ENCODE data around the gene GNAT2. TPM values are rescaled to one million over a fixed set of nuclear protein-coding genes. Genes with fewer than 3 reads are reported as not detected.

Gene GNAT2
- total RNA-seq, 4 donors from 2014 or later = not detected

- TF ChIP-seq CTCF (IDR thresholded peaks at IDR 0.05) (no peak), EP300 (IDR thresholded peaks at IDR 0.05; ENCODE audit: low read depth) (no peak), POLR2A (IDR thresholded peaks at IDR 0.05) (no peak), POLR2AphosphoS5 (IDR thresholded peaks at IDR 0.05) (no peak)
- DNase-seq = no peak
- intact Hi-C loops (cut with DNase I; ENCODE audit: low total_unique reads) (no loop called here), in situ Hi-C loops (cut with MboI; ENCODE audit: low pct_ligation_motif_present in 1 of 4, low pct_unique_long_range_greater_than_20kb in 1 of 4, low sequenced_read_pairs in 3 of 4) (no loop called here)
- H3K27ac ChIP-seq = no peak overlapping the region
- H3K36me3 ChIP-seq = peaks cover 0 to 43% (median 17%) of the 10 kb centered on the region in 4 donors
- H3K4me1 ChIP-seq = no peaks in the 10 kb centered on the region
- WGBS, 2 donors (ENCODE audit: low coverage in 1 of 2) = 75 to 92% methylated on average over 2 of the region's 2 CpGs
- no peaks in the 10 kb centered on the region for H3K9me3 ChIP-seq
- no peaks in the 10 kb centered on the region for H3K27me3 ChIP-seq
- no peak overlapping the region for H3K4me3 ChIP-seq
Observed at GRCh38 chr1:109595531-109595930, 23.9 kb downstream of the GNAT2 start.

GRCh38 chr1:109592916-109593315, 26.5 kb downstream of the GNAT2 start:
- Histone ChIP-seq H3K27me3 (no peaks in the 10 kb centered on the region), H3K9me3 (no peaks in the 10 kb centered on the region), H3K27ac (no peak overlapping the region), H3K4me3 (no peak overlapping the region), H3K36me3 (peaks cover 0 to 61% (median 24%) of the 10 kb centered on the region in 4 donors), H3K4me1 (no peaks in the 10 kb centered on the region)
- no peak for TF ChIP-seq CTCF (IDR thresholded peaks at IDR 0.05)
- TF ChIP-seq POLR2AphosphoS5 (IDR thresholded peaks at IDR 0.05) = no peak
- TF ChIP-seq POLR2A (IDR thresholded peaks at IDR 0.05) = no peak
- intact Hi-C loops (cut with DNase I; ENCODE audit: low total_unique reads) = no loop called here
- in situ Hi-C loops (cut with MboI; ENCODE audit: low pct_ligation_motif_present in 1 of 4, low pct_unique_long_range_greater_than_20kb in 1 of 4, low sequenced_read_pairs in 3 of 4) = no loop called here
- no peak for DNase-seq

- Histone ChIP-seq H3K9me3 (no peaks in the 10 kb centered on the region), H3K27ac (no peak overlapping the region), H3K4me1 (no peaks in the 10 kb centered on the region), H3K4me3 (no peak overlapping the region), H3K36me3 (peaks cover 0 to 70% (median 28%) of the 10 kb centered on the region in 4 donors), H3K27me3 (no peaks in the 10 kb centered on the region)
- in situ Hi-C loops (cut with MboI; ENCODE audit: low pct_ligation_motif_present in 1 of 4, low pct_unique_long_range_greater_than_20kb in 1 of 4, low sequenced_read_pairs in 3 of 4) = no loop called here
- TF ChIP-seq EP300 (IDR thresholded peaks at IDR 0.05; ENCODE audit: low read depth) (no peak), POLR2AphosphoS5 (IDR thresholded peaks at IDR 0.05) (no peak), CTCF (IDR thresholded peaks at IDR 0.05) (no peak), POLR2A (IDR thresholded peaks at IDR 0.05) (no peak)
- intact Hi-C loops (cut with DNase I; ENCODE audit: low total_unique reads) = no loop called here
- DNase-seq = no peak
Observed at GRCh38 chr1:109589679-109590078, 29.7 kb downstream of the GNAT2 start.

- H3K27me3 ChIP-seq = no peaks in the 10 kb centered on the region
- in situ Hi-C loops (cut with MboI; ENCODE audit: low pct_ligation_motif_present in 1 of 4, low pct_unique_long_range_greater_than_20kb in 1 of 4, low sequenced_read_pairs in 3 of 4) = no loop called here
- DNase-seq = no peak
- no peaks in the 10 kb centered on the region for H3K9me3 ChIP-seq
- peaks cover 0 to 67% (median 28%) of the 10 kb centered on the region in 4 donors for H3K36me3 ChIP-seq
- H3K27ac ChIP-seq = no peak overlapping the region
- 69 to 78% methylated on average over 3 of the region's 3 CpGs for WGBS, 2 donors (ENCODE audit: low coverage in 1 of 2)
- intact Hi-C loops (cut with DNase I; ENCODE audit: low total_unique reads) = no loop called here
- TF ChIP-seq POLR2A (IDR thresholded peaks at IDR 0.05) (no peak), POLR2AphosphoS5 (IDR thresholded peaks at IDR 0.05) (no peak), EP300 (IDR thresholded peaks at IDR 0.05; ENCODE audit: low read depth) (no peak), CTCF (IDR thresholded peaks at IDR 0.05) (no peak)
- no peaks in the 10 kb centered on the region for H3K4me1 ChIP-seq
- no peak overlapping the region for H3K4me3 ChIP-seq
Observed at GRCh38 chr1:109589177-109589576, 30.2 kb downstream of the GNAT2 start.
